Stimulated activated naive CD8-positive, alpha-beta T cell treated with anti-CD3 and anti-CD28 coated beads, Interleukin-15, Interleukin-2, amounts not matched to agents 100 U/mL and 50 U/mL, for 24 hours (primary cell): ENCODE results near the gene SLC10A7.
"Not testable (repeated sequence)": the region's sequence is repeated elsewhere in the genome, so short reads cannot be mapped to it uniquely, and the experiment has no call there.

ENCODE experiments used
- ATAC-seq: fragments of 150-1000 bp; cut with Tn5 transposase; one replicate; pipeline ENCODE4 v1.10.0; 2021
- DNase-seq: peaks from one replicate; pipeline ENCODE4 v3.0.0; 2021

The SLC10A7 gene

DNA sequence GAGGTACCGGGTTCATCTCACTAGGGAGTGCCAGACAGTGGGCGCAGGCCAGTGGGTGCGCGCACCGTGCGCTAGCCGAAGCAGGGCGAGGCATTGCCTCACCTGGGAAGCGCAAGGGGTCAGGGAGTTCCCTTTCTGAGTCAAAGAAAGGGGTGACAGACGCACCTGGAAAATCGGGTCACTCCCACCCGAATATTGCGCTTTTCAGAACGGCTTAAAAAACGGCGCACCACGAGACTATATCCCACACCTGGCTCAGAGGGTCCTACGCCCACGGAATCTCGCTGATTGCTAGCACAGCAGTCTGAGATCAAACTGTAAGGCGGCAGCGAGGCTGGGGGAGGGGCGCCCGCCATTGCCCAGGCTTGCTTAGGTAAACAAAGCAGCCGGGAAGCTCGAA is 171.6 kb downstream of the SLC10A7 start:
- not testable (repeated sequence) for ATAC-seq, DNase-seq

DNA sequence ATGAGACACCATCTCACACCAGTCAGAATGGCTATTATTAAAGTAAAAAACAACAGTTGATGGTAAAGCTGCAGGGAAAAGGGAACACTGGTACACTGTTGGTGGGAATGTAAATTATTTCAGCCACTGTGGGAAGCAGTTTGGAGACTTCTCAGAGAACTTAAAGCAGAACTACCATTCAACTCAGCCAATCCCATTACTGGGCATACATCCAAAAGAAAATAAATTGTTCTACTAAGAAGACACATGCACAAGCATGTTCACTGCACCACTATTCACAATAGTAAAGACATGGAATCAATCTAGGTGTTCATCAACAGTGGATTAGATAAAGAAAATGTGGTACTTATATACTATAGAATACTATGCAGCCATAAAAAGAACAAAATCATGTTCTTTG is 172.4 kb downstream of the SLC10A7 start:
- no peak for DNase-seq
- ATAC-seq, result no peak

DNA sequence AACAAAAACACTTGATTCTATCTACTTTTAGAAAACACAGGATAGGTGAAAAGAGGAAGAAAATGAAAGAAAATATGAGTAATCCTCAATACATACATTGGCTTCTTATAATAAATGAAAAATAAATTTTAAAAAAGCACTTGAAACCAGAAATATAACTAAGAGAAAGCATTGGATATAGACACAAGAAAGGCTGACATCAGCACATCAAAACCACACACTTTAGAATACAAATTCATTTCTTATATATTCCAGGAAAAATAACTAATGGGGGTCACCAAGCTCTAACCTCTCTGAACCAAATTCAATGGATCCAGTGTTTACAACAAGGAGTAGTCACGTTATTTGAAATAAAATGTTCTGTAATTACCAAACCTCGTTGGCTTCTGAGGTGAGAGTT is 173.9 kb downstream of the SLC10A7 start:
- ATAC-seq, result no peak

DNA sequence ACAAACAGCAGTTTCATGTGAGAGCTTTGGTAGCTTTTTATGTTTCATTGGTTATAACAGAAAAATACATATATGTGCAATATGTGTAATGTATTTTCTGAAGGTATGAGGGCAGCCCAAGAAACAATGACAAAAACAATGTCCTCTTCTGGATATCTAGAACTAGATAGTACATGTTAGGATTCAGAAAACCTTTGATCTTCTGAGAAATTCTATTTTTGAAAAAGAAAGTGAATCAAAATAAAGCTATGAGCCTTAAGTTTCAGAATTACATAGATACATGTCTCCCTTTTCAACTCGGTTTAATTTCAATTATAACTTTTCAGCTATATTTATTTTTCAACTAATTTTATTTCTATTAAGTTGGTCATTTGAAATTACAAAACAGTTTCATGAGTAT is 175.5 kb downstream of the SLC10A7 start:
- no peak for ATAC-seq
- DNase-seq, result no peak

More for the DNA sequence above, 173.9 kb downstream of the SLC10A7 start:
- no peak for DNase-seq

DNA sequence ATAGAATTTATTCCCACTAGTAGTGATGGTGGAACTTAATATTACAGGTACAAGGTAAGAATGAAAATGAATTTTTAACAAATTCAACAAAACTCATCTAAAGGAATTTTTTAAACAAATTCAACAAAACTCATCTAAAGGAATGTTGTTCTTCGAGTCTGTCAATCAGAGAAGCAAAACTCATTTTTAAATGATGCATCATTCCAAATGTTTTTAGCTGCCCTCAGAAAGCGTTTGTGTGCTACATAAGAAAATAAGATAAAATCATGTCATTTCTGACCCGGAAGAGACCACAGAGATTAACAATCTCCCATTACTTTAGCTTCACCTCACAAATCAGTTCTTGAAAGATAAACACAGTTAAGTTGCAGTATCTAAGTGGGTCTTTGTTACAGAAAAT is 178.0 kb downstream of the SLC10A7 start:
- no peak for DNase-seq
- ATAC-seq, result no peak

DNA sequence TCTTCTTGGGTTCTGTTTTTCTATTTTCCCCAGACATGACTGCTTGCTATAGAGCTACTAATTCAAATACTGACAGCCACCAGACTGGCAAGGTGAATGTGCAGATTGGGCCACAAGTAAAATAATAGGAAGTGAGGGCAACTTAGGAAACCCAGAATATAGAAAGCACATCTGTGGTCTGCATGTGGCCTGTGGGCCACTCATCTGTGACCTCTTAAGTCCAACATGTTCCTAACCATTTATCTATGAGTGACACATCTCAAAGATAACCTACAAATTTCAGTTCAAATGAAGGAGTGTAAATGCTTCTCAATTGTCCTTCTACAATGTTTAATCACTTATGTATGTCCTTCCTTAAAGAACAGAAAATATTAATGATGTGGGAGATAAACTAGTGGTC is 178.5 kb downstream of the SLC10A7 start:
- DNase-seq (no peak), ATAC-seq (peak; percentile 43)

DNA sequence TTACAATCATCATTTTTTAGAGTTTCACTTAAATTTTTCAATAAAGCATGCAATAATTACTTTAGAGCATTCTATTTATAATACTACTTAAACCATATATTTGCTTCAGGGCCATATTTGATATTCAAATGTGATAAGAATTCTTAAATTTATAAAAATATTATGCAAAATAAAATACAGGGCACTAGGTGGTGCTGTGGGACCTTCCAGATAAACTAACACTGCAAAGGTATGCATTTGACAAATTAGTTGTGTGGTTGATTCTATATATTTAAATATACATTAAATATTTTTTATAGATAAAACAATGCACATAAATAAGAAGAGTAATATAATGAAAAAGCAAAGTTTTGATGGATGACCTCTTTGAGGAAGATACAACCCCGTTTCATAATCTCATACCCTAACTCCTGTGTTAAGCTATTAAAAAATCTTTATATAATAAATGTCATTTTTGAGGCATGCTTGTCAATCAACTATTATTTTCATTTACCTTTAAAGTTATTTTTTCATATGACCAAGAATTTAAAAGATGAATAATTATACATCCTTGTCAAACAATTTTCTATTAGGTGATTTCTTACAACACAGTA is 179.0 kb downstream of the SLC10A7 start:
- ATAC-seq, result no peak
- peak; percentile 26 for DNase-seq

DNA sequence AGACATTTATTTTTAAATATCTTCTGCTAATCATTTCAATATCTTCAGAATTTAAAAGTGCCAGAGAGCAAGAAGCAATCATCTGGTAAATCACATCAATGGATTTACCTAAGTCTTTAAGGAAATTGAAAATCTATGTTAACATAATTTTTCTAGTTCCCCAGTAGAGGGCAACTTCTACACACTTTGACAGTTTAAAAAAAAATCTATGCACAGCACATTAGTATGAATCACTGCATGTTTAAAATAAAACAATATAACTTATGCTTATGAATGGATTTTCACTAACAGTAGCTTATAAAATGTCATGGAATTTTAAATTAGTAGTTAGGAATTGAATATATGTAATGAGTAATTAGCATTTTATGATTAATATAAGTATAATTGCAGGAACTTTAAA is 180.9 kb downstream of the SLC10A7 start:
- ATAC-seq (no peak), DNase-seq (no peak)

DNA sequence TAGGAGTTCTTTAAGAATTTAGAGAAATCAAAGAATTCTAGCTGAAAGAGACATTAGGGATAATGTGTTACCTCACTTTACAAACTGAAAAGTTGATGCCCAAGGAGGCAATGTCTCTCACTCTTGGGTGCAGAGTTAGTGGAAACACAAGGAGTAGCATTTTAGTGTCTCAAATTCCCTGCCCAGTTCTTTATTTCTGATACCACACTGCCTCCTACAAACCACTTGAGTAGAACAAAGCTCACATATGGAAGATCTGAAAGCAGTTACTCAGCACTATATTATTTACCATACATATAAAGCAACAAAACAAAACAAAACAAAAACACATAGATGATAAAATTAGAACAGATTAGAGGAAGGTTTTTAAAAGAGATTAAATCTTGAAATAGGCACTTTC is 183.2 kb downstream of the SLC10A7 start:
- DNase-seq (no peak), ATAC-seq (no peak)

DNA sequence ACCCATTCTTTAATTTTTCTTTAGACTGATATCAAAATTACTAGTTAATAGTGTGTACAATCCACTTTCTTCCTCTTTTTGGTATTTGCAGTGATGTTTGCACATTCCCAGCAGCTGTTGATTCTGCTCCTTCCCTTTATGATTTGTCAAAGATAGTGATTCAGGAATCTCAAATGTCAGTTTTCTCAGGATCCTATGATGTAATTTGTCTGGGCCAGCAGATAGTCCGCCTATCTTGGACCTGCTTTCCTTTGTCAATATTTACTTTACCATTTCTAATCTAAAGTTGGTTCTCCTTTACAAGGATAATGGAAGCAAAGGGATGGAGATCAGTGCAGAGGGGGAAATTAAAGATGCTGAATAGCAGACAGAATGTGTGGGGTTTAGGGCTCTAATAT is 185.3 kb downstream of the SLC10A7 start:
- ATAC-seq (no peak), DNase-seq (no peak)

DNA sequence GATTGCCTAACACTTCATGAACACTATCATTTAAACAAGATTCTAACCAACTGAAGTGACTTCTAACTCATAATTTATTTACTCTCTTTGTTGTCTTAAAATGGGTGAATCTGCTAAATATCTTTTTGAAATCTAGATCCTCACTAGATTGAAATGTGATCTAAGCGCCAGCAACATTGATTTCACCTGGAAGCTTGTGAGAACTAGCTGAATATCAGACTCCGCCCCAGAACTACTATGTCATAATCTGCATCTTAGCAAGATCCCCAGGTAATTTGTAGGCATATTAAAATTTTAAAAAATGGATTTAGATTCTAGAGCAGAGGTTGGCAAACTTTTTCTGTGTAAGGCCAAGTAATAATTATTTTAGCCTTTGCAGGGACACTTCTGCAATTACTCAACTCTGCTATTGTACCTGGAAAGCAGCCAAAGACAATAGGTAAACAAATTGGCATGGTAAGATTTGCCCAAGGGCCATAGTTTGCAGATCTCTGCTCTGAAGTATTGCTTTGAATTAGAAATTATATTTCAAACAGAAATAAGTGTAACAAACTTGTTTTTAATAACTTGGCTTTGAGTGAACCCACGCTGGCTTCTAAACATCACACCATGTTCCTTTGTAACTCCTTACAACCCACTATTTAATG is 185.9 kb downstream of the SLC10A7 start:
- ATAC-seq, result no peak

DNA sequence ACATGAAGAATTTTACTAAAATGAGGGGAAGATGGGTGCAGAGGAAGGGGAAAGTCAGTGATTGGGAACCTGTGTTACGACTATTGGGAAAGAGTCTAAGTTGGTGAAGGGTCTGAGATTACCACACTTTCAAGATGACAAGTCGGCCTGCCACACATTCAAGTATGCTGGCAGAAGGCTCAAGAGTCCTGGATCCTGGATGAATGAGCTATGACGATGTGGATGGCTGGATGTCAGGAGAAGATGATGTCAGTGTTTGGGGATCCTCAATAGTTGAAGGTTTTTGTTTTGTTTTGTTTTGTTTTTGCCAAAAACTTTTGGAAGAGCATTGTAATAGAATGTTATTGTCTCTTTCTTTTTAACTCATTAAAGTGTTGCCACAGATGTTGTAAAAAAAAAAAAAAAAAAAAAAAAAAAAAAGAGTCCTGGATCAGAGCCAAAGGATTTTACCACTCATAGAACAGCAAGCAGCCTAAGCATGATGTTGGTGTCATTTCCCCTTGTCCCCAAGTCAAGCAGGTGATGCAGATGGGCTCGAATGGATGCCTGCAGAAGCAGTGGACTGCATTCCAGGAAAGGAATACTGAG is 186.8 kb downstream of the SLC10A7 start:
- ATAC-seq (no peak), DNase-seq (no peak)

More for the DNA sequence above, 185.9 kb downstream of the SLC10A7 start:
- DNase-seq, result no peak

DNA sequence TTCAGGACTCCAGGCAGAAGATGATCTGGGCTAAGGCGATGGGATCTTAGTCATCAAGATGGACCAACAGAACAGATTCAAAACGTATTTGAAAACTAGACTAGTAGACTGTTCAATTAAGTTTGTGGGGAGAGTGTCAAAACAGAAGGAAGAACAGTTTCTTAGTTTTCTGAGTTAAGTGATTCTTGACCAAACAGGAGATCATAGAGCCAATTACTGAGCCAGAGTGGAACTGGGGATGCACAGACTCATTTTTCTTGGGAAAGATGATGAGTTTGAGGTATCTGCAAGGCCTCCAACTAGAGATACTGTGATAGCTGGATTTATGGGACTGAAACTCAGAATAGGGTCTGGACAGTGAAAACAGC is 187.9 kb downstream of the SLC10A7 start:
- ATAC-seq, result no peak
- no peak for DNase-seq

DNA sequence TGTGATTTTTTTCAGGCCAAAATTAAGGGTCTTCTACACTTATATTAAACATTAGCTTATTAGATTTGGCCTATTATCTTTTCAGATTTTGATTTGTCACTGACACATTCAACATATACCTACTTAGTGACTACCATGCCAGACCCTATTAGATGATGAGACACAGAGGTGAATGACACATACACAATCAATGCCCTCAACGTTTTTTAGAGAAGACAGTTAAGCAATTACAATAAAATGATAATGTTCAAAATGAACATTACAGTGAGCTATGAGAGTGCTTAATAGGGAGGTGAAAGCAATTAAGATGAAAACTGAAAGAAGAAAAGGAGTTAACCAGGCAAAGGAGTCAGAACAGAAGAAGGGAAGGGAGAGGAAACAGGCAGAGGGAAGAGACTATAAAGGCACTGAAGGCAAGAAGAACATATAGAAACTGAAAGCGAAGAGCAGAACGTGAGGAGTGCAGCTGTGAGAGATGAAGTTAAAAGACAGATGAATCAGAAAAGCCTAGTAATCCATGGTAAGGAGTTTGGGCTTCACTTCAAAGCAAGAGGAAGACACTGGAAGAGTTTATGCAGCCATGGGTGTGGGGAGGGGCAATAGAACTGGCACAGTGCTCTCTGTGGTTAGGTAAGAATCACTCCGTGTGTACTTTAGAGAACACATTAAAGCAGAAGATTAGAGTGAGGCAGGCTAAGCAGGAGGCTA is 188.4 kb downstream of the SLC10A7 start:
- ATAC-seq, result peak; percentile 88
- DNase-seq, result peak; percentile 8

DNA sequence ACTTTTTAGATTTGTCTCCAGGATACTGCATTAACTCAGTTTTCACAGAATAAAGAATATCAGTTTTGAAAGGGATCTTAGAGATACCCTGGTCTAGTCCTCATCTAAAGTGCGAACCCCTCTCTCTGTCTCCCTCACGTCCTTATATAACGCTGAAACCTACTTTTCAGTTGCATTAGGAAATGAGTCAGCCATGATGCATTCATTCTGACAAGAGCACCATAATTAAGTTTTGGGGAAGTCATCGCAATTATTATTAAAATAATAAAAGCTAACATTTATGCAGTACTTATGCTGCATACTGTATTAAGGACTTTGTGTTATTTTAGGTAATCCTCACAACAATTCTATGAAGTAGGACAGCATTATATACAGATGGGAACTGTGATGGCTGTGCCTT is 191.3 kb downstream of the SLC10A7 start:
- DNase-seq (no peak), ATAC-seq (no peak)

DNA sequence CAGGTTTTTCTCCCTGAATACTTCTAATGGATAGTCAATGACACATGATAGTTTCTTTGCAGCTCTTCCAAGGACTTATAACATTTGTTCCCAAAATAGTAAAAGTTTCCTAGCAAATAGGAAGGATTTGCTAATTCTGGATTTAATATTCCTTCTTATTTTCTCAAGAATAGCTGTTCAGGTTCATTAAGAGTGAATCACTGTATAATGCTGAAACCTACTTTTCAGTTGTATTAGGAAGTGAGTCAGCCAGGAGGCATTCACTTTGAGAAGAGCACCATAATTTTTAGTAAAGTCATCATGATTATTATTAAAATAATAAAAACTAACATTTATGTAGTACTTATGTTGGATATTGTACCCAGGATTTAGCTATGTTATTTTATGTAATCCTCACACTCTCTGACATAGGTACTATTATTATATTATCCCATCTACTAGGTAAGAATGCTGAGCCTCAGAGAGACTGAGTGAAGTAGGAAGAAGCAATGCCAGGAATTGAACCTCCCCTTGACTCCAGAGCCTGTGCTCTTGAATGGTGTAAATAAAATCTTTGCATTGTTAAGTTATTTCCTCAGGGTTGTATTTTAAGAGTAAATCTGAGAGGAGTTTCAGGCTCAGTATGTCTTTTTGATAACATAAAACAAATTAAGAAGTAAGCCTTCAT is 192.6 kb downstream of the SLC10A7 start:
- no peak for ATAC-seq
- no peak for DNase-seq

DNA sequence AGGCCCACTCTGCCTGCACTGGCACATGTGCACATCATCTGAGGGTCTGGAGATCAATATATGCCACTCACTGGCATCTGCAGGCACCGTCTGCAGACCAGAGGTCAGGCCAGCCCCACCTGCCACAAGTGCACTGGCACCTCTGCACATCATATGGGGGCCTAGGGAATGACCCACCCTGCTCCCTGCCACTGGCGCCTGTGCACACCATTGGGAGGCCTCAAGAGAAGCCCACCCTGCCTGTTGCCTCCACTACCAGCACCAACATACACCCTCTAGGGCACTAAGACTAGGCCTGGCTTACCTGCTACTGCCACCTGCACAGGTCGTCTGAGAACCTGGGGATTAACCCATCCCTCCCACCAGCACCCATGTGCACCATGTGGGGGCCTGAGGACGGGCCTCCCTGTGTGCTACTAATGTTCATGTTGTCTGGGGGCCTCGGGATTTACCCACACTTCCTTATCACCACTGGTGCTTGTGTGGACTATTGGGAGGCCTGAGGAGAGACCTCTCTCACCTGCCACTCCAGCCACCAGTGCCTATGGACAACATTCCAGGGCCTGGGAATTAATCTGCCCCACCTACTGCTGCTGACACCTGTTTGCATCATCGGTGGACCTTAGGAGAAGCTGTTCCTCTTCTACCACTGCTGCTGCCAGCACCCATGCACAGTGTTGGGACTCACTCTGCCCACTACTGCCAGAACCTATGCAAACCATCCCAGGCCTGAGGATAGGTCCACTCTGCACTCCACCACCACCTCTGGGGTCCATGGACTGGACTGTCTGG is 193.7 kb downstream of the SLC10A7 start:
- ATAC-seq (no peak), DNase-seq (no peak)

DNA sequence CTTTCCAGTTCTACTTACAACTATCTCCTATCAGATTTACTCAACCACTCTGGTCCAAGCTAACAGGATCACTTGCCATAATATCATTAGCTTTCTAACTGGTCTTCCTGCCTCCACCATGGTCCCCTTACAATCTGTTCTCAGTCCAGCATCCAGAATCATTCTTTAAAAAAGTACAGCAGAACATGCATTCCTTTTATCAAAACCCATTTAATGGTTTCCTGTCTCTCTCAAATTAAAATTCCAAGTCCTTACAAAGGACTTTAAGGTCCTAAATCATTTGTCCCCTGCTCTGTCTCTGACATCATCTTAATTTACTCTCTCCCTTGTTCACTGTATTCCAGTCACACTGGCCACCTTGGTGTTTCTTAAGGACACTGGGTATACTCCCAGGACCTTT is 202.8 kb downstream of the SLC10A7 start:
- ATAC-seq (no peak), DNase-seq (no peak)

DNA sequence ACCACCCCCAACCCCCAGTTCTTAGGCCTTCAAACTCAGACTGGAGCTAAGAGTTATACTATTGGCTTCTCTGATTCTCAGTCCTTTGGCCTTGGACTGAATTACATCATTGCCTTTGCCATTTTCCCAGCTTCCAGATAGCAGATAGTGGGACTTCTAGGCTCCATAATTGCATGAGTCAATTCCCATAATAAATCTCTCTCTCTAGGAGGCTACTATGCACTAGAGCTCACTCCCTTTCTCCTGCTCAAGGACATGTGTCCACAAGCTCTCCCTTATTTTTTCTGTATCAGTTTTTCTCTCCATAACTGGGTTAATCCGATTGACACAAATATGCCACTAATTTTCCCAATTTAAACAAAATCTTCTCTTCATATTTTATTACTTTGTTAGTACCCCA is 204.0 kb downstream of the SLC10A7 start:
- ATAC-seq (no peak), DNase-seq (no peak)

DNA sequence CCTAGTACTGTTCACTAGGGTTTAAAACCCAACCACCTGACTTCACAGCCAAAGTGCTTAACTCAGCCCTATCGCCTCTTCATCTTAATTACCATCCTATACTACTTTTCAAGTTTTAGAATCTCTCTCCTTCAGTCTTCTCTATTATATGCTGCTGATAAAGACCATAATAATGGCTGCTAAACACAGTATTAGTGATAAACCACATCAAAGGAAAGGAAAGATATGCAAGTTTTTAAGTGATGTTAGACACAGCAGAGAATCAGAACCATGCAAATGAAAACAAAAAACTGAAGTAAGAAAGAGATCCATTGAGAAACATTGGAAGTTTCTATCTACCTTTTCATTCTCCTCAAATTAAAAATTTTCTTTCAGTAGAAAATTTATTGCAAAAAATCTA is 206.6 kb downstream of the SLC10A7 start:
- ATAC-seq (no peak), DNase-seq (no peak)

DNA sequence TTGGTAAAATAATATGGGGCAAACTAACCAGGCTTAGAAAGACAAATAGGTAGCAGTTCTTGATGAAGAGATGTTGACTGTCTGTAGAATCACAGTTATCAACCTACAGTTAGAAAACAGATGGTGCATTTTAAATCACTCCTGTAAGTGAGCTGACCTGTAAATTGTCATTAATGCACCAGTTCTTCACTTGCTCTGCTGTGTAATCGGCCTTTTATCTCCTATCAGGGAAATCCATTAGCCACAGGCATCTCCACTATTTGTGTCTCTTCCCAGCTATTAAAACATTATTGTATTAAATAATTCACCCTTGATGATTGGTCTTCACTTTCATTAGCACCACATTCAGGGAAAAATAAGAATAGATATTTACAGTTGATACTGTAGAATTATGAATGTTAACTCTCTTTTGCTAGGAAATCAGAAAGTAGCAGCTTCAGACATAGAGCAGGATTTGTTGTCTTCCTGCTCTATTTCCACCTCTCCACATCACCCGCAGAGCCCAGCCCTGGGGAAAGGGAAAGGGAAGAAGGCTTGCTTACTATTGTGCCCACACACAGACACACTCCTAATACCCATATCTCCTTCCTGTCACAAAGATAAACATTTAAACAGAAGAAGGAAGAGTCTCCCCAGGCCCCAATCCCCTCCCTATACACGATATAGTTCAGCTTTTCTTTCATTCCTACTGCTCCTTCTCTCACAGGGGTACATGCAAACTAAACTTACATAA is 210.3 kb downstream of the SLC10A7 start:
- DNase-seq, result no peak
- no peak for ATAC-seq
